22Rv1 (cell line): ENCODE data around the gene C3orf33.
A peak's percentile ranks its signal among the peaks of the same experiment; 100 is the strongest.

Experiments used
- H3K27ac ChIP-seq: fragments of 450-650 bp; 2 replicates; pipeline ENCODE4 v1.5.1; 2017
- ZFX ChIP-seq: fragments of 450-650 bp; IDR thresholded peaks from 2 replicates; pipeline ENCODE4 v1.6.1; 2017; ENCODE audit warnings: antibody characterized with exemption, borderline replicate concordance
- TF ChIP-seq, protein P1 (sequence below): fragments of 450-650 bp; IDR thresholded peaks from 2 replicates; pipeline ENCODE4 v1.5.1; 2017; ENCODE audit warnings: mild to moderate bottlenecking

Gene C3orf33

DNA sequence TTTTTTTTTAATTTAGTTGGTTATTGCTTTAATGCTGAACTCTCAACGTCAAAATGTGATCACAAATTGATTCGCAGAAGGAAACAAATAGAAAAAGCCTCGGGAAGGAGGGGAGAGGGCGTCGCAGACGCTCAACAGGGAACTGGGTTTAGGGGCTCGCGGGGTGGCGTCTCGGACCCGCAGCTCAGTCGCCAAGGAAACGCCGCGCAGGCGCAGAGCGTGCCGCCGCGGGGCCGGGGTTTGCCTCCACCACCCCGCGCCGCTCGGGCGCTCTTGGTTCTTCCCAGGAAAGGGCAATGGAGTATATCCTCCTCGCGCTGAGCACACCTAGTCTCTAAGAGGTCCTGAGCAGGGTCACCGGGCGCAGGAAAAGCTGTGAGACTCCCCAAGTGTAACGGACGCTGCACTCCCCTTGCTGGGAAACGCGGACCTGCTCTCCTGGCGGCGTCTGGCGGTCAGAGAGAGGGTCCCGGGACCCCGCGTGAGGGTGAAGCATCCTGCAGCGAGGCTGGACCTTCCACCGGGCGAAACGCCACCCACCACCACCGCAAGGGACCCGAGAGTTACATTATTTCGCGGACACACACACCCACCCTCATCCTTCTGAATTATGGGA, 62.0 kb downstream of the C3orf33 start:
- H3K27ac ChIP-seq: peak overlapping the region; percentile 59
- TF ChIP-seq, protein P1, sequence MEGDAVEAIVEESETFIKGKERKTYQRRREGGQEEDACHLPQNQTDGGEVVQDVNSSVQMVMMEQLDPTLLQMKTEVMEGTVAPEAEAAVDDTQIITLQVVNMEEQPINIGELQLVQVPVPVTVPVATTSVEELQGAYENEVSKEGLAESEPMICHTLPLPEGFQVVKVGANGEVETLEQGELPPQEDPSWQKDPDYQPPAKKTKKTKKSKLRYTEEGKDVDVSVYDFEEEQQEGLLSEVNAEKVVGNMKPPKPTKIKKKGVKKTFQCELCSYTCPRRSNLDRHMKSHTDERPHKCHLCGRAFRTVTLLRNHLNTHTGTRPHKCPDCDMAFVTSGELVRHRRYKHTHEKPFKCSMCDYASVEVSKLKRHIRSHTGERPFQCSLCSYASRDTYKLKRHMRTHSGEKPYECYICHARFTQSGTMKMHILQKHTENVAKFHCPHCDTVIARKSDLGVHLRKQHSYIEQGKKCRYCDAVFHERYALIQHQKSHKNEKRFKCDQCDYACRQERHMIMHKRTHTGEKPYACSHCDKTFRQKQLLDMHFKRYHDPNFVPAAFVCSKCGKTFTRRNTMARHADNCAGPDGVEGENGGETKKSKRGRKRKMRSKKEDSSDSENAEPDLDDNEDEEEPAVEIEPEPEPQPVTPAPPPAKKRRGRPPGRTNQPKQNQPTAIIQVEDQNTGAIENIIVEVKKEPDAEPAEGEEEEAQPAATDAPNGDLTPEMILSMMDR: no peak
- TF ChIP-seq ZFX: no peak

DNA sequence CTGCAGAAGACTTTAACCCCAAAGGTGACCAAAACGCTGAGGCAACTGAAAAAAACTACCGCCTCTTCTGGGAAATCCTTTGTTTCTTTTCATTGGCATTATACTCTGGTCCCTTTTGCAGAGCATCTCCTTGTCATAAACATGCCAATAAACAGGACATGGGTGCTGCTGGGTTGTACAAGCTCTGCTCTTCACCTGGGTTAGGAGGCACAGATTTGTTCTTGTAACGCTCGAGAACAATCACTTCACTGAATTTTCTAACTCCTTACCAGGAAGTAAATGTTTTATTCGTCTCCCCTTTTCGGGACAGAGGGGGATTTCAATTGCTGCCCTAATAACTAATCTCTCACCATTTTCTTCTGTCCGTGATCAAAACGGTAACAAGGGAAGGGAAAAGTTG, 62.5 kb downstream of the C3orf33 start:
- TF ChIP-seq, protein P1: no peak
- TF ChIP-seq ZFX: no peak
- H3K27ac ChIP-seq: peak overlapping the region; percentile 59; the same call in 1 of the 2 replicates

DNA sequence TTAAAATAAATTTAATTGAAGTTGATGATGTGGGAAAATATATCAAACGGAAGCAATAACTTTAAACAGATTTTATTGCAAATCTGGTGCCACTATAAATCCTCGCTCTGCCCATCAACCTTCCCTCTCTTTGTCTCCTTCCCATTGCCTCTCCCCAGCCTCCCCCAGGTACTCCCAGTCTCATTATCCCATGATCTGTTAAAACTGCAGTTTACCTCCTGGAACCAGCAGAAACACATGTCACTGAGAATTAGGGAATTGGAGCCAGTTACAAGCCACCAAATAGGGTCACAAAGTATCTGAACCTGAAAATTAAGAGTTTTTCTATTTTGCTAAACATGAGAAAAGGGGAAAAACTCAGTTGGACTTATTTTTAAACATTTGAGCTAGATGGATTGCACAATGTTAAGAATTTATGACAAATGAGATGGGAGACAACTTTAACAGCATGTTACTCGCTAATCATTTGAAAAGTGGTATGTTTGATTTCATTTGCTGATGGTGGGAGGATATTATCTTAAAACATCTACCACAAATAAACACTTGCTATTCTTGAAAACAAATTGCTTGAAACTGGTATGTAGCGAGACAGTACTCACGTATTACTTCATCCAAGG, 63.6 kb downstream of the C3orf33 start:
- TF ChIP-seq, protein P1: no peak
- no peak for TF ChIP-seq ZFX
- no peak overlapping the region for H3K27ac ChIP-seq

GRCh38 chr3:155741603-155742002, 64.5 kb downstream of the C3orf33 start:
- TF ChIP-seq, protein P1: no peak
- TF ChIP-seq ZFX: no peak
- no peak overlapping the region for H3K27ac ChIP-seq

DNA sequence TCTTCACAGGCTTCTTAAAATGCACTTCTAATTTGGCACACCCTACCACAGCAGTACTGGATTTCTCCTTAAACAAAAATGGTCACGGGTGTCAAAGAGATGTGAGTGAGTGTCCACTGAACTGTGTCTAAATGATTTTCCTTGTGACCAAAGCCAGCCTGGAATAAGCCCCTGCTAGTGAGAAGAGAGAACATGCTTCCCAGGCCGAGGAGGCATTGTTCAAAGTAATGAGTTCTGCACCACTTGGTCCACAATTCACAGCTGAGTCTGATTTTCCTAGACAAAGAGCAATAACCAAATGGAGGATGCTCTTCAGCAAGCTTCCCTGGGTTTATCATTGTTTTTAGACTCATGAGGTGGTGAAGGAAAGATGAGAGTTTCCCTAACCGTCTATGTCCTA, 65.0 kb downstream of the C3orf33 start:
- TF ChIP-seq, protein P1: no peak
- no peak for TF ChIP-seq ZFX
- H3K27ac ChIP-seq: no peak overlapping the region

DNA sequence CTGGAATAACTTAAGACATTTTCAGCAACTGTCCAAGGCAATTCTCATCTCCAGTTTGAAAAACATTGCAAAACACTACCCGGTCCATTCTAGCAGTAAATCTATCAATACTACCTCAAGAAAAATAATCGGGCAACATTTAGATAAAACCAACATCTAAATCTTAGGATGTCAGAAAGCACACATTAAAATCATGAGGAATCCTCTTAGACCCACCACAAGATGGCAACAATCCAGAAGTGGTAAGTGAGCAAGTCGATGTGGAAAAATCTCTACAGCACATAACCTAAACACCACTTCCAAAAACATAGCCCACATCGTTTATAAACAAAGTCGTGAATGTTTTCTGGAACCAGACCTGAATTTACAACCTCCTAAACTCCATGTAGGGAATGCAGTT, 66.9 kb downstream of the C3orf33 start:
- peak overlapping the region; percentile 95 for H3K27ac ChIP-seq
- TF ChIP-seq, protein P1: no peak
- TF ChIP-seq ZFX: no peak

DNA sequence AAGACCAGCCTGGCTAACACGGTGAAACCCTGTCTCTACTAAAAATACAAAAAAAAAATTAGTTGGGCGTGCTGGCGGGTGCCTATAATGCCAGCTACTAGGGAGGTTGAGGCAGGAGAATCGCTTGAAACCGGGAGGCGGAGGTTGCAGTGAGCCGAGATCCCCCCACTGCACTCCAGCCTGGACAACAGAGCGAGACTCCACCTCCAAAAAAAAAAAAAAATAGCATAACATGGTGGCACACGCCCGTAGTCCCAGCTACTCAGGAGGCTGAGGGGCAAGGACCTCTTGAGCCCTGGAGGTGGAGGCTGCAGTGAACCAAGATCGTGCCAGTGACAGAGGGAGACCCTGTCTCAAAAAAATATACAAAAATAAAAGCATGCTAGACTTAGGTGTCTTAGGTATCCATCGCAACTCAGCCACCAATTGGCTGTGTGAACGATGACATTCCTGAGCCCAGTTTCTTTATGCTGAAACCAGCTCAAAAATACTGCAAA, 67.5 kb downstream of the C3orf33 start:
- peak overlapping the region; percentile 95 for H3K27ac ChIP-seq
- TF ChIP-seq, protein P1: no peak
- no peak for TF ChIP-seq ZFX
